KG1 (cell line): ENCODE measurements around the gene ASB6.

ENCODE experiments used
- DNase-seq: peaks from one replicate; lab custom pipeline; 2025; lab: John Stamatoyannopoulos, UW

ASB6 gene, protein sequence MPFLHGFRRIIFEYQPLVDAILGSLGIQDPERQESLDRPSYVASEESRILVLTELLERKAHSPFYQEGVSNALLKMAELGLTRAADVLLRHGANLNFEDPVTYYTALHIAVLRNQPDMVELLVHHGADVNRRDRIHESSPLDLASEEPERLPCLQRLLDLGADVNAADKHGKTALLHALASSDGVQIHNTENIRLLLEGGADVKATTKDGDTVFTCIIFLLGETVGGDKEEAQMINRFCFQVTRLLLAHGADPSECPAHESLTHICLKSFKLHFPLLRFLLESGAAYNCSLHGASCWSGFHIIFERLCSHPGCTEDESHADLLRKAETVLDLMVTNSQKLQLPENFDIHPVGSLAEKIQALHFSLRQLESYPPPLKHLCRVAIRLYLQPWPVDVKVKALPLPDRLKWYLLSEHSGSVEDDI

DNA sequence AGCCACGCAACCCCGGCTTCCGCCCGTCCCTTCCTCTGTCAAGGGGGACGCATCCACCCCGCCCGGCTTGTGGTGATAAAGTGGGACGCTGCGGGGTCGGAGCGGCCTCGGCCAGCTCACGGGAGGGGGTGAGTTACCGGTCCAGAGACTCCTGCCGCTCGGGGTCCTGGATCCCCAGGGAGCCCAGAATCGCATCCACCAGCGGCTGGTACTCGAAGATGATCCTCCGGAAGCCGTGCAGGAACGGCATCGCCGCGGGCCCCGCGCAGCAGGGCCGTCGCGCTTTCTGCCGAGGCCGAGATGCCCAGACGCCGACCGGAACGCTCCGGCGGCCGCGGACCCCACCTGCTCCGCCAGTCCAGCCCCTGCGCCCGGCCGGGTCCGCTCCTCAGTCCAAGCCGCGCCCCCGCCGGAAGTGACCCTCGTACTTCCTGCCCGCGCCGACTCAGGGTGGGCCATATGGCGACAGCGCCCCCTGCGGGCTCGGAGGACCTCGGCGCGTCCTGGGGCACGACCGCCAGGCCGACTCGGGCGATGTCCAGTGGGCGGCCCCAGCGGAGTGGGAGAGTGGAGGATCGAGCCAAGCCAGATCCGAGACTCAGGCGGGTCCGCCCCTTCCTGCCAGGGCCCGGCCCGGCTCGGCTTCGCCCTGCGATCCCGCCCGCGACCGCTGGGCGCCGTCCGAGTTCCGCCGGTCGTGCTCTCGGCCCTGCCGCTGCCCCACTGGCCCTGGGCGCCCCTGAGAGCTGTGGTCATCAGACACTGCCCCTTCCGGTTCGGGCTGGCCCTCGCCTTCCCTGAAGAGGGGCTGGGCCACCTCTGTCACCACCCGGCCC, at the start of gene ASB6:
TSS of gene ASB6 (minus strand) at position 402 of the 836 bp plus-strand sequence. CDS start at position 250, 152 bp downstream.
- DNase-seq: peak; percentile 94

- no peak for DNase-seq
Observed at GRCh38 chr9:129688285-129689043, 46.5 kb upstream of the ASB6 start.

- no peak for DNase-seq
Observed at GRCh38 chr9:129687391-129687790, 45.4 kb upstream of the ASB6 start.

DNA sequence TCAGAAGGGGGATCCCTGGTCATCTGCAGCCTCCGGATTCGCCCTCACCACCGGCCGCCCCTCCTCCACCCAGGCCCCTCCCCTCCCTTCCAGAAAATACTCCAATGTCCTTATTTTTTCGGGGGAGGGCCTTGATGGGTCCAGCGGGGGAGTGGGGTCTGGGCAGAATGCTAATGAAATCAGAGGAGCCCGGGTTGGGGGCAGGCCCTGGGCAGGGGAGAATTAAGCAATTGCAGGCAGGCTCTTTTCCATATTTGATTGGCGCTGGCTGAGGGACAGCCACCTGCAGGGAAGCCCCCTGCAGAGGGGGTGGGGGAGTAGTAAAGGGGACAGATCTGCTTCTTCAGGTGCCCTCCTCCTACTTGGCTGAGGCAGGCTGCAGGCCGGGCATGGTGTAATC, 44.8 kb upstream of the ASB6 start:
- DNase-seq: no peak

DNA sequence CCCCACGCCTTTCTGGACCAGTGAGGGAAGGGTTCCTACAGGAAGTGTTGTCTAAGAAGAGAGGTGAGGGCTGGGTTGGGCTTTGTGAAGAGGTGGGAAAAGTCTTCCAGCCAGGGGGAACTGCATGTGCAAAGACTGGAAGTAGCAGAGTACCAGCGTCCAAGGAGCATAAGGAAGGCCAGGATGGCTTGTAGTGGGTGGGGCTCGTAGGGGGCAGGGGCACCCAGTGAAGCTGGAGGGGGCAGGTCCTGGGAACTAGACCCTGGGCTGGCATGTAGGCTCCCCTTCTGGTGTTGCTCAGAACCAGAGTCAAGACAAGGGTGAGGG, 43.9 kb upstream of the ASB6 start:
- DNase-seq: no peak

DNA sequence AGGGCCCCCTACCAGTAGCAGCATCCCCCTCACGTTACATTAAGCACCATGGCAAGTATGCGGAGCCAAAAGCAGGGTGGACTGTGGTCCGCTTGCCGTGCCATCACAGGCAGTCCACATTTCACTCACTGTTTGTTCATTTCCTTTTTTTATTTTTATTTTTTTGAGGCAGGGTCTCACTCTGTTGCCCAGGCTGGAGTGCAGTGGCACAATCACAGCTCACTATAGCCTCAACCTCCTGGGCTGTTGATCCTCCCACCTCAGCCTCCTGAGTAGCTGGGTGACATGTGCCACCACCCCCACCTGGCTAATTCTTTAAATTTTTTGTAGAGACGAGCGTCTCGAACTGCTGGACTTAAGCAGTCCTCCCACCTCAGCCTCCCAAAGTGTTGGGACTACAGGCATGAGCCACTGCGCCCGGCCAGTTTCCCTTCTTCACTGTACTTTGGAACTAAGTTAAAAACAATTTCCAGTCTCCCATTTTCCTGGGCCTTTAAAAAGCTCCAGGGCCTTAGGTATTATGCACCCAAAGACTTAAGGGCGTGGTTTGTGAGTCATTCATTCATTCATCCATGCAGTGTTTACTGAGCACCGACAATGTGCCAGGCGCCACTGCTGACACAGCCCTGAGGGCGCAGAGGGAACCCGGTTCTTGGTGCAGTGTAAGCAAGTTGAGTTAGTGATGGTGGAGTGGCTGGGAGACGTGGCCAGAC, 43.4 kb upstream of the ASB6 start:
- DNase-seq: no peak

GRCh38 chr9:129682381-129682780, 40.4 kb upstream of the ASB6 start:
- no peak for DNase-seq

GRCh38 chr9:129681924-129682323, 40.0 kb upstream of the ASB6 start:
- no peak for DNase-seq

DNA sequence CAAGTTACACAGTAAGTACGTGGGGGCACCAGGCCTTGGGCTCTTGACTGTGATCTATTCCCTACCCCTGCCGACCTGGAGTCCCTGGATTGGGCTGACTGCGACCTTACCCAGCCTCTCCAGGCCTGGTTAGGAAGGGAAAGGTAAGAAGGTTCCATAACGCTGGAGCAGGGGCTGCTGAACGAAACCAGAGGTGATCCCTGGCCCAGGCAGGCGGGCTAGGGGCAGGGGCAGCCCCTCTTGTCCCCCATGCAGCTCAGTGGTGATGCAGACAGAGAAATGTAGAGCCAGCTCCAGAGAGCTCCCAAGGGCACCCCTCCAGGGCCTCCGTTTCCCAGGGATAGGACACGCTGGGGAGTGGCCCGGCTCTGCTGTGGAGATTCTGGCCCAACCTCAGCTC, 37.6 kb upstream of the ASB6 start:
- DNase-seq: no peak

- no peak for DNase-seq
Observed at GRCh38 chr9:129678844-129679243, 36.9 kb upstream of the ASB6 start.

- no peak for DNase-seq
Observed at GRCh38 chr9:129677456-129677855, 35.5 kb upstream of the ASB6 start.

- no peak for DNase-seq
Observed at GRCh38 chr9:129676975-129677374, 35.0 kb upstream of the ASB6 start.

DNA sequence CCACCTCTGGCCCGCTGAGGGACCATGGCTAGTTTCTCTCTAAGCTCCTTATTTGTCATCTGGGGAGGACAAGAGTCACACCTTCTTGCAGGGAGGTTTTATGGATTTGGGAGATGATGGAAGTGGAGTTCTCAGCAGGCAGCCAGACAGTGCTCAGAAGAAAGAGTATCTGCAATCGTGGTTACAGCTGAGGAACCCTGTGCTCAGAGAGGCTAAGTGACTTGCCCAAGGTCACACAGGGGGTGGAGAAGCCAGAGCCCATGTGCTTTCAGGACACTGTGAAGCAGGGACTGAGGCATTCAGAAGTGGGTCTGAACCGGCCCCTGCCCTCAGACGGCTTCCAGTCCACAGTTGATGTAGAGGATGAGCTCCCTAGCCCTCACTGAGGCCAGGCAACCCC, 34.3 kb upstream of the ASB6 start:
- DNase-seq: no peak

GRCh38 chr9:129675620-129676019, 33.7 kb upstream of the ASB6 start:
- DNase-seq: no peak

- DNase-seq: no peak
Observed at GRCh38 chr9:129674229-129674628, 32.3 kb upstream of the ASB6 start.

- DNase-seq: no peak
Observed at GRCh38 chr9:129673602-129674001, 31.7 kb upstream of the ASB6 start.

DNA sequence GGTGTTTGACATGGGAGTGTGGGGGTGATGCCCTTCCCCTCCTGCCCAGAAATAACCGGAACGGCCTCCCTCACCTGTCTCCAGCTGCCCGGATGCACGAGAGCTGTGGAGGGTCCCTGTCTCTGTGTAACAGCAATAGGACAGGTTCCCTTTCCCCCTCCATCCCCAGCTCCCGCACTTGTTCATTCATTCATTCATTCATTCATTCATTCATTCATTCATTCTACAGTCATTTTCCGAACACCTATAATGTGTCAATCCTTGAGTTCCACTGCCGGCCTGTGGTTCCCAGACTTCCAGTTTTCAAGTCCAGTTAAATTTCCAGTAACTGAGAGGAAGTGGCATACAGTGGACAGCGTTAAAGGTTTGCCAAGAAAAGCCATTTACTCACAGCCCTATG, 30.8 kb upstream of the ASB6 start:
- DNase-seq: no peak

DNA sequence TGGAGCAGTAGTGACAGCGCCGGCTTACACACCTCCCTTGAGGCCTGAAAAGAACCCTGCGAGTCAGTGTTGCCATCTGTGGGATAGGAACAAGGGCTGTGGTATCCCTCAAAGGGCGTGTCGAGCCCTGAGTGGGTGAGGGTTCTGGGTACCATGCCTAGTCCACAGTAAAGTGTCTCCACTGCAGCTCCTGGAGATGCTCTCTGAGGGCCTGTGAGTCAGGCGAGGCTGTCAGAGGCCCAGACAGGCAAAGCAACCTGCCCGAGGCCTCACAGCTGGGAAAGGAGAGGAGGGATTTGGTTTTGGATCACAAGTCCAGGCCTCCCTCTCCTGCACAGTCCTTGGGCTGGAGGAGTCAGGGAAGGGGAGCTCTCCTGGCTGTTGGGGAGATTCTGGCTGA, 29.6 kb upstream of the ASB6 start:
- DNase-seq: no peak

- DNase-seq: no peak
Observed at GRCh38 chr9:129671065-129671464, 29.1 kb upstream of the ASB6 start.

DNA sequence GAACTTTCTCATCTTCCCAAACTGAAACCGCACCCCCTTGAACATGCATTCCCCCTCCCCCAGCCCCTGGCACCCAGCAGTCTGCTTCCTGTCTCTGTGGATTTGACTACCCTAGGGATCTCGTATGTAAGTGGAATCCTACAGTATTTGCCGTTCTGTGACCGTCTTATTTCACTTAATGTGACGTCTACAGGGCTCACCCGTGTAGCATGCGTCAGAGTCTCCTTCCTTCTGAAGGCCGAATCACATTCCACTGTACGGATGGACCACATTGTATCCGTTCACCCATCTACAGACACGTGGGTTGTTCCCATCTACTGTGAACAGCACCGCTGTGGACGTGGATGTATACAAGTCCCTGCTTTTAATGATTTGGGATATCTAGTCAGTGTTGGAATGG, 28.0 kb upstream of the ASB6 start:
- no peak for DNase-seq

- no peak for DNase-seq
Observed at GRCh38 chr9:129669141-129669718, 27.3 kb upstream of the ASB6 start.

DNA sequence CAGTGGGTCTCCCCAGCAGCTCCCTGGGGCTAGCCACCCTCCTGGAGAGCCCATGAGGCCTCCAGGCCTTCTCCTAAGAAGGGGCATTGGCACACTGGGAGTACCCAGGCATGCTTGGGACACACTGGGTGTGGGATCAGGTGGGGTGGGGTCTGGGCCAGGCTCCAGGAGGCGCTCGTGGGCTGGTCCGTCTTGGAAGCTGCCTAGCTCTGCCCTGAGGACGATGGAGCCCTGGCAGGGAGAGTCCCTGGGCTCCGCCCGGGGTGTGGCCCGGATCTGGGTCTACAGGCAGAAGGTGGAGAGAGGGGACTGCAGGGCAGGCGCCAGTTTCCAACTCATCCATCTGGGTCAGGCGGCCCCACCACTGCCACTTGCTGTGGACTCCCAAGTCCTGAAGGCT, 25.9 kb upstream of the ASB6 start:
- no peak for DNase-seq
